Fibroblast of skin of right biceps (primary cell): ENCODE data around the gene PILRB.
A peak's percentile ranks its signal among the peaks of the same experiment; 100 is the strongest.
"Not testable (repeated sequence)": the region's sequence is repeated elsewhere in the genome, so short reads cannot be mapped to it uniquely, and the experiment has no call there.

Source experiments
- DNase-seq: peaks from one replicate; pipeline ENCODE4 v3.0.0-alpha.2; 2013

PILRB gene

GRCh38 chr7:100378114-100378755 lies 20.3 kb downstream of the PILRB start:
- no peak for DNase-seq

- DNase-seq: no peak
These were observed 22.3 kb downstream of the PILRB start for GRCh38 chr7:100380196-100380595.

GRCh38 chr7:100381531-100382233 lies 23.8 kb downstream of the PILRB start:
- DNase-seq: not testable (repeated sequence)

- peak; percentile 12 for DNase-seq
These were observed 24.4 kb downstream of the PILRB start for GRCh38 chr7:100382234-100382853.

- DNase-seq: no peak
These were observed 26.8 kb downstream of the PILRB start for GRCh38 chr7:100384628-100385294.

- no peak for DNase-seq
These were observed 29.0 kb downstream of the PILRB start for GRCh38 chr7:100386940-100387339.

- DNase-seq: no peak
These were observed 29.8 kb downstream of the PILRB start for GRCh38 chr7:100387695-100388094.

GRCh38 chr7:100389437-100390088 lies 31.6 kb downstream of the PILRB start:
- DNase-seq: no peak

- no peak for DNase-seq
These were observed 32.5 kb downstream of the PILRB start for GRCh38 chr7:100390286-100391009.

GRCh38 chr7:100393233-100393905 lies 35.5 kb downstream of the PILRB start:
- no peak for DNase-seq

- DNase-seq: no peak
These were observed 36.2 kb downstream of the PILRB start for GRCh38 chr7:100394077-100394476.

GRCh38 chr7:100396421-100396982 lies 38.6 kb downstream of the PILRB start:
- DNase-seq: no peak

- DNase-seq: no peak
These were observed 39.6 kb downstream of the PILRB start for GRCh38 chr7:100397315-100398081.

GRCh38 chr7:100398239-100398638 lies 40.3 kb downstream of the PILRB start:
- no peak for DNase-seq

GRCh38 chr7:100400041-100400440 lies 42.1 kb downstream of the PILRB start:
- DNase-seq: no peak

- peak; percentile 14 for DNase-seq
These were observed 42.7 kb downstream of the PILRB start for GRCh38 chr7:100400656-100401055.

- no peak for DNase-seq
These were observed 43.9 kb downstream of the PILRB start for GRCh38 chr7:100401811-100402210.

GRCh38 chr7:100402241-100402640 lies 44.3 kb downstream of the PILRB start:
- no peak for DNase-seq

- peak; percentile 50 for DNase-seq
These were observed 48.9 kb downstream of the PILRB start for GRCh38 chr7:100406767-100407166.
